ENCODE results near the gene GALNT17.
"Not testable (repeated sequence)": the region's sequence is repeated elsewhere in the genome, so short reads cannot be mapped to it uniquely, and the experiment has no call there.

GALNT17 gene

DNA sequence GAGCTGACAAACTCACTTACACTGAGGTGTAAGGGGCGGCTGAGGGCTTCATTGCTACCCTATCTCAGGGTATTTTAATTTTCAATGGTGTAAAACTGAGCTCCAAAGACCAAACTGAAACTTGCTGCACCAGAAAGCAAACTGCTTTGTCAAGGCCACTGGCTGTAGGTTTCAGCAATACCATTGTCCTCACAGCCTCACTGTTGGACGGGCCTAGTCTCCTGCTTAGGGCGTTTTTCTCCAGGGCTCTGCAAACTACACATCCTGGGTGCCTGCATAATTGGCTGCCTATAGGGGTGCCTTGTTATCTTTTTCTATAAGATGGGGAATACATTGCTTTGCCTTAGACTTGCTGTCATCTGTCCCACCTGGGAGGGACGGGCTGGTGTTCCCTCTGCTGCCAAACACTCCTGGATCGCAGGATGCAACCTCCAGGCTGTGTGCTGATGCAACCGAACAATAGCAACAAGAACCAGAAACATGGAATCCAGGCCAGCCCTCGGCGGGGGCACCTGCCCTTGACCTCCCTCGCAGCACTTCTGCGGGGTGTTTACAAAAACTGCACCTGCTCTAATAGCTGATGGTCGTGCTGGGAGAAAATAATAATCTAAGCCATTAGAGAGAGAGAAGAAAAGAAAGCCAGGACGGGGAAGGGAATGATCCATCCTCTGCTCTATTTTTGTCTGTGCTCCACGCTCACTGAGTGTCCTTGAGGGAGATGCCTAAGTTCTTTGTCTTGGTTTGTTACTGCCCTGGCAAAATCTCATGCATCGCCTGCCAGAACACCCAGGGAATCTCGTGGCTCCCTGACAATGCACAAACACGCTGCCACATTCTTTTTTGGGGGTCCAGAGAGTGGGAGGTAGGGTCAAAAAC lies 104.5 kb downstream of the GALNT17 start:
- no peak for DNase-seq (ENCODE audit: low read depth)

DNA sequence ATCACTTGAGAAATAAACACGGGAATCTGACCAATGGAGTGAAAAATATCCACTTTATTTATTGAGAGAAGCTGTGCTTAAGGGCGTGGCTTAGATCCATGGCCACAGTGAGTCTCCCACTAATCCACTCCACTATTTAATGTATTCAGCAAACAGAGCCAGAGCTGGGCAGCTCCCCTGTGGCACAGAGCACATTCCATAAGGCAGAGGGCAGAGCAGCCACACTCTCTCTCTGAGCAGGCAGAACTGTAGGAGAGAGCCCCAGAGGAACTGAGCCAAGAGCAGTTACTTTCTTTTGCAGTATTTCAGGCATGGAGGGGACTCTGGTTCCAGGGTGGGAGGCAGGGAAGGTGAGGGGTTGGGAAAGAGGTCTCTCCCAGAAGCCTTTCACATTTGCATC lies 106.0 kb downstream of the GALNT17 start:
- DNase-seq (ENCODE audit: low read depth): no peak

DNA sequence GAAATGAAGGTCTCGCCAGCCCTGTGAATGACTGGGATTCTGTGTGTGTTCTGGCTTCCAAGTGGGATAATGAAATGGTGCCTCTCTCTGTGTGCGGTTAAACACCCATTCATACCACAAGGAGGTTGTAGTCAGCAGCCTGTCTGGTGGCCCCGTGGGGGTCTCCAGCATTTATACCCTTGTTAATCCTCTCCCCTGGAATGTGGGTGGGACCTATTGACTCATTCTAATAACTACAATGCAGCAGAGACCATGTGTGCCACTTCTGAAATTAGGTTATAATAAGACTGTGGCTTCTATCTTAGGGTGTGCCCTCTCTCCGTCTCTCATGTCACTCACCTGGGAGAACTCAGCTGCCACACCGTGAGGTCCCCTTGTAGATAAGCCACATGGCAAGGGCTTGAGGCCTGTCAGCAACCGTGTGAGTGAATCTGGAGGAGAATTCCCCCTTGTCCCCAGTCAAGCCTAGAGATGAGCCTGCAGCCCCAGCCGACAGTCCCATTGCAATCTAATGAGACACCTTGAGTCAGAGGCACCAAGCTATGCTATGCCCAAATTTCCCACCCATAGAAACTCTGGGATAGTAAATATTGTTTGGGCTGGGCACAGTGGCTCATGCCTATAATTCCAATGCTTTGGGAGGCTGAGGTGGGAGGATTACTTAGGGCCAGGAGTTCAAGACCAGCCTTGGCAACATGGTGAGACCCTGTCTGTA lies 106.8 kb downstream of the GALNT17 start:
- DNase-seq (ENCODE audit: low read depth): no peak

DNA sequence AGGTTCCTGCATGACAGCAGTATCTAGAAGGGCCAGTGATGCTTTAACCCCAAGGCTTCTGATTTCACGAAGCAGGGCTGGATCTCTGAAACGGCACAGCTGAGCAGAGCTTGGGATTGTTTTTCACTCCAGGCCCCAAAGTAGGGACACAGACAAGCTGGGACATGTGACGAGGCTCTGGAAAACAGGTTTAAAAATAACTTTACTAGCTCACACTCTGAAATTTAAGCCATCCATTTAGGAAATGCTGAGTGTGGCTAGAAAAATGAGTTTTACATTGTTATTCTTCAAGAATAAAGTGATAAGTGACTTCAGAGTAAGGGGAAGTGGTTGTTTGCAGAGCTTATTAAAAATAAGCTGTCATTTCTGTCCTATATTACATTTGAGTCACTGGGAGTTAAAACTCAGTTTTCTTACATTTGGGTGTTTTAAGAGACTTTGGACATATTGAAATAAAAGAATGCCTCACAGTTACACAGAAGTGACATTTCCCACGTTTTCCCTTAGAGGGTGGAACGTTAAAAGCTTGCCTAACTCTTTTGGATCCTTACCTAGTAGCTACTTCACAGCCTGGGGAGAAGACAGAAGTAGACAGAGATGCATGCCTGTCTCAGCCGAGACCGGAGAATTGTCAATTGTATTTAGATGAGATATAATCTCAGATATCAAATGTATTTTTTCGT lies 107.8 kb downstream of the GALNT17 start:
- DNase-seq (ENCODE audit: low read depth): no peak

DNA sequence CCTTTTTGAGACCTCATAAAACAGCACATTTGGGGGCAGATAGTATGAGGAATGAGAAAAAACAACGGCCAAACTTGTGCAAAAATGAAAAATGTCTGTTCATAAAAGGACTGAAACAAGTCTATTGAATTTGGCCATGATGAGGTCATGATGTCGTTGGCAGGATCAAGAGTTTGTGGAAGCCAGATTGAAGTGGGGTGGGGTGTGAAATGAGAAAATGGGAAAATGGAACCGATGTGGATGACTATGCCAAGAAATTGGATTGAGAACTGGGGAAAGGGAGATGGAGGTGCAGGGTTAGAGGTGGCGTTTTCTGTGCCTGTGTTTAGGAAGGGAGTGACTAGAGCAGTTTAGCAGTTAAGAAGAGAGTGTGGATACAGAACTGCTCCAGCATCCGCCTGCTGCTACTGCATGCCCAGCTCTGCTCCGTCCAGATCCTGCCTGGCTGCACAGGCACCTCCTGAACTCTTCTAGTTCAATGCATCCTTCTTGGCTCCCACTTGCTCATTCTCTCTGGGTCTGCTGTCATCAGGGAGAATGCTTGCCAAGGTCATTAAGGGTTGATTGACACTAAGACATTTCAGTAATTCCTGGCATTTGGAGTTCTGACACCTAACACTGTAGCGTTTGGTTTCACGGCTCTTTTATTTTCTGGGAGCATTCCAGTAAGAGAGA lies 111.9 kb downstream of the GALNT17 start:
- no peak for DNase-seq (ENCODE audit: low read depth)

DNA sequence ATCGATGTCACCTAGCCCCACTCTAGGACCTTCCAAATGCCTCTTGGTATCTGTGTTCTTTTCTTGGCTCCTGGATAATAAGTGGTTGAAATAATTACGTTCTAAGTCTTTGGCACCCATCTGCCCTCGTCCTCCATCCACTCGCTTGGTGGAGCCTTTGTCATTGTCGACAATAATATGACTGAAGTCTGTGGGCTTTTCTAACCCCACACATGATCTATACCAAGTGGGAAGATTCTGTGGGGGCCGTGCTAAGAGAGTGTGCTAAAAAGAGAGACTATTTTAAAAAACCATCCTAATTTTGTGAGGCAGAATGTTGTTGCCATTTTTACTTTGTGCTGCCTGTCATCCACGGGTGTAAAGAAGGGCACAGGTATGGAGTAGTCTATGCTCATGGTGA lies 113.1 kb downstream of the GALNT17 start:
- DNase-seq (ENCODE audit: low read depth): no peak

DNA sequence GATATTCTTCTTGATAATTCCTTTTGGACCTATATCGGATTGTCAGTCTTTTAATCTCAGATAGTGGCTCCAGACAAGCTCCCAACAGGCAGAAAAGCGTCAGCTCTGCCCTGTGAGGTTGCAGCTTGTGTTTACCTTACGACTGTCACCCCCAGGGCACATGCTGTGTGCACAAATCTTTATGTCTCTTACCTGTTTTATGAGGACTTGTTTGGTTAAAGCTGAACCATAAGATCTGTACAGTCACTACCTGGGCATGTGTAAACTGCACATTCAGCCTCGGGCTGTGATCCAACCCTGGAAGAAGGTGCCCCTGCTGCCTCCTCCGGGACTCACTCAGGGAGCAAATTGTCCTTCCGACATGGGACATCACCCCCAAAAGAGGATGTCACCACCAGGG lies 119.8 kb downstream of the GALNT17 start:
- DNase-seq (ENCODE audit: low read depth): no peak

DNA sequence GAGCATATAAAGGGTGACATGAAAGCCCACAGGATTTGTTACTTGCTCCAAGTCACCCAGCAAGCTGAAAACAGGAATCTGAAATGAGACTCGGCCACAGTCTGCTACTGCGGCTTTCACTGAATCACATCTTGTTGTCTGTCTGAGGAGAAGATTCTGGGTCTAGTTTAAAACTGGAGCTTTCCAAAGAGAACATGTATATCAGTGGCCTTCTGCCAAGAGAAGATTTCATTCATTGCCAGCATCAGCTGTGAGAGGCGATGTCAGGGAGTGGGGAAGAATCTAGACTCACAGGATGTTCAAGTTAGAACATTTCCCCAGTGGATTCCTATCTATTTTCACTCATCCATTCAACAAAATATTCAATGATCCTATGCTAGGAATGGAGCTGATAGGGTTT lies 122.8 kb downstream of the GALNT17 start:
- DNase-seq (ENCODE audit: low read depth): no peak

DNA sequence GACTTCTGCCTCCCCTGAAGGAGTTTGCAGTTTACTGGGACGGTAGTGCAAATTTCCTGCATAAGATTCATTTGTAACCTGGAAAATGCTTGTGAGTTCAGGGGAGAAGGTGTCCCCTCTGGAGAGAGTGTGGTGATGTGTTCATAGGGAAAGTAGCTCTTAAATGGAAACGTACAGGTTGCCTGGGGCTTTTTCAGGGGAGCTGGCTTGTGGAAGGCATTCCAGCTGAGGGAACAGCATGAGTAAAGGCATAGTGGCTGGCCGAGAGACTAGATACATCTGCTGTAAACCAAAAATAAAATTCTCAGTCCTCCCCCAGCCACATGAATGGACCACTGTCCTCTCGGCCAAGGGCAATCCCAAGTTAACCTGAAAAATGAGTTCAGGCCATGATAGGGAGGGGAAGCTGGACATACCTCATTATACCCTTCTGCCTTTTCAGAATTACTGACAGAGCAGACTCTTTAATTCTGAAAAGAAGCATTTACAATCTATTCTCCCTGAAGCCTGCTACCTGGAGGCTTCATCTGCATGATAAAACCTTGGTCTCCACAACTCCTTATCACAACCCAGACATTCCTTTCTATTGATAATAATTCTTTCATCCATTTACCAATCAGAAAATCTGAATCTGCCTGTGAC lies 123.7 kb downstream of the GALNT17 start:
- no peak for DNase-seq (ENCODE audit: low read depth)

DNA sequence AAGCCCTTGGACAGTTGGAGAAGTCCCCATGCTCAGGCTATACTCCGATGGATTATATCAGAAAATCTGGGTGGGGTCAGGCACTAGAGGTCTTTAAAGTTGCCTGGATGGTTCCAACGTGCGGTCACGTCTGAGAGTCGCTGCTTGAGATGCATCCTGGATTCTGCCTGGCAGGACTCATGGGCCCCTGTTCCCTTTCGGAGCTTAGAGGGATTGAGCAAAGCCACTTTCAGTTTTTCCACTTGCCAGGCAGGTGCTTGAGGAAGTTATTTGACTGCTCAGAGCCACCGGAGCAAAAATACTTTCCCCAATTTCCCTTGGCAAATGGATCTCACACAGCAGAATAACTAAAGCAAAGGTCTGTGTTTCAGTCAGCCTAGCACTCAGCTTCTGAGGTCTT lies 129.1 kb downstream of the GALNT17 start:
- no peak for DNase-seq (ENCODE audit: low read depth)

DNA sequence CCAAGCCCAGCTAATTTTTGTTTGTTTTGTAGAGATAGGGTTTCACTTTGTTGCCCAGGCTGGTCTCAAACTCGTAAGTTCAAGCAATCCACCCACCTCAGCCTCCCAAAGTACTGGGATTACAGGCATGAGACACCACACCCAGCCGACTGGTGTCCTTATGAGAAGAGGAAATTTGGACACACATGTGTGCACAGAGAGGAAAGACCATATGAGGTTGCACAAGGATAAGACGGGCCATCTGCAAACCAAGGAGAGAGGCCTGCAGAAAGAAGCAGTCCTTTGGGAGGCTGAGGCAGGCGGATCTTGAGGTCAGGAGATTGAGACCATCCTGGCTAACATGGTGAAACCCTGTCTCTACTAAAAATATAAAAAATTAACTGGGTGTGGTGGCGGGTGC lies 130.9 kb downstream of the GALNT17 start:
- not testable (repeated sequence) for DNase-seq (ENCODE audit: low read depth)

DNA sequence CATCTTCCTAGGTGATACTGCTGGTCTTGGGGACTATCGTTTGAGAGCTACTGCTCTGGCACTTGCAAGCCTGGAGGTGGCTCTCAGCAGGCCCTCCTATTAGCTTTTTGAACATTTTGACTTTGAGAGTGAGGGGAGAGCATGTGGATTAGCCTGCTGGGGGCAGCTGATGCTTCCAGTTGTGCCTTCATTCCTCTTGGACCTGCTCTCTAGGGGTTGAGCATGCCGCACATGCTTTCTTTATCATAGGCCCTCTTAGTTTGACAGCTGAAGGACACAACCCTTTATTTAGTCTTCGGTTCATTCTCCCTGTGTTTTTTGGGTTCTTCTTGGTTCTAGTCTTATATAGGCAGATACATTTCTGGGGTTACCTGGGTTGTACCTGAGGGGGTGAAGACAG lies 132.1 kb downstream of the GALNT17 start:
- DNase-seq (ENCODE audit: low read depth): no peak

DNA sequence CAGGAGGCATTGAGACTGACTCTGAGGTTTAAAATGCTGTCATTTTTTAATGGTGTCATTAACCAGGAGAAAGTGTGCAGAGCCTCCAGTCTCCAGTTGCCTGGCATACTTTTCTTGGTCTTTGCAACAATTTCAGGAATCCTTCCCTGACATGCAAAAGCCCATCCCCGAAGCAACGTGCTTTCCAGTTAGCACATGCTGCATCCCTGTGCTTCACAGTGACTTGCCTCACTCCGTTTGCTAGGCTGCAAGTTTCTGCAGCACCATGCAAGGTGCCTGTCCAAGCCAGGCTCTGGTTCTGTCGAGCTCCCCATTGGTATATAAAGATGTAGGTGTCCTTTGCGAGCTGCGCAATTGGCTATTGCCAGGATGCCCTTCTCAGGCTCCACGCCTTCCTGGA lies 135.0 kb downstream of the GALNT17 start:
- DNase-seq (ENCODE audit: low read depth): no peak

DNA sequence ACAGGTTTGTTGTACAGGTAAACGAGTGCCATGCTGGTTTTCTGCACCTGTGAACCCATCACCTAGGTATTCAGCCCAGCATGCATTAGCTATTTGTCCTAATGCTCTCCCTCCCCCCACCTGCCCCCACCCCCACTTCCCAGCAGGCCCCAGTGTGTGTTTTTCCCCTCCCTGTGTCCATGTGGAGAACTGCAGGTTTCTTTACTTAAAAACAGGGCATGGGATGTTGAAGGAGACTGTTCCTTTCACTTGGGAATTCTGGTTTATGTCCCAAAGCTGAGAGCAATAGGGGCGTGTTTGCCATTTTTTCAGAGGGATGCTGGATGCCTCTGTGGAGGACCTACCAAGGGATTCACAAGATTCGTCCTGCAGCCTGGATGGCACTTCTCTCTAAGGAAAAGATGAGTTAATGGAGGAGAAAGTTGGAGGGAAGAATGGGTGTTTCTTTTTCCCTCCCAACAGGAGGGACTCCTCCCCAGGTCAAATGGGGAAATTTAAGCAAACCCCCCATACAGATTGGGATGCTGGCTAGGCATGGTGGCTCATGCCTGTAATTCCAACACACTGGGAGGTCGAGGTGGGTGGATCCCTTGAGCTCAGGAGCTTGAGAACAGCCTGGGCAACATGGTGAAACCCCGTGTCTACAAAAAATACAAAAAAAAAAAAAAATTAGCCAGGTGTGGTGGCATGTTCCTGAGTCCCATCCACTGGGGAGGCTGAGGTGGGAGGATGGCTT lies 136.0 kb downstream of the GALNT17 start:
- no peak for DNase-seq (ENCODE audit: low read depth)

DNA sequence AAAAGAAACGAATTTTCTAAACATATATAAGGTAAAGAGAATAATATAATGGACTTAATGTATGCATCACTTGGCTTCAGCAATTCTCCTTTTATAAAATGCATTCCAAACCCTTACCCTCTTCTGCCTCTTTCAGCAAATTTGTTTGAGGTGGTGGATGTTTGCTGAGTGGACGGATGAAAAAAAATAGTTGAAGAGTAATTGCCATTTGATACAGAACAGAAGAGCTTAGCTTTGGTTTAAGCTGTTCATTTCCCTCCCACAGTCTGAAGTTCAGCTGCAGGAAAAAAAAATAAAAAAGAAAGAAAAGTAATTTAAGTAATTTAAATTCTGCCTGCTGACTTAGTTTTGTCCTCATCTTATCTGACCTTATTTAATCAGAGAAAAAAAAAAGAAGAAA lies 138.6 kb downstream of the GALNT17 start:
- no peak for DNase-seq (ENCODE audit: low read depth)

DNA sequence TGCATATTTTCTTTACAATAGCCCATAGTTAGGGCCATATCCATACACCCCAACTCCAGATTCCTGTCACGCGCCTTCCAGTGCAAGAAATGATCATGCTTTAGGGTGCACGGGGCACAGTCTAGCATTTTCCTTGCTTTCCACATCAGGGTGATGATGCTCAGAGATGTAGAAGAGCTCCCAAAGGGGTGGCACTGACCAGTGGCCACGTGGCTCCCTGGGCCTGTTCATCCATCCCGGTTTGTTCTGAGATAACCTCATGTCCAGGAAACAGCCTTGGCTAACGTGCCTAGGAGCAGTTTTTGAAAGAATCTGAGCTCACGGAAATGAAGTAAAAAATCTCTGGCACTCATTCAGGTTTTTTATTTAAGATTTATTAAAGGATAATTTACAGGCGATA lies 139.3 kb downstream of the GALNT17 start:
- no peak for DNase-seq (ENCODE audit: low read depth)

DNA sequence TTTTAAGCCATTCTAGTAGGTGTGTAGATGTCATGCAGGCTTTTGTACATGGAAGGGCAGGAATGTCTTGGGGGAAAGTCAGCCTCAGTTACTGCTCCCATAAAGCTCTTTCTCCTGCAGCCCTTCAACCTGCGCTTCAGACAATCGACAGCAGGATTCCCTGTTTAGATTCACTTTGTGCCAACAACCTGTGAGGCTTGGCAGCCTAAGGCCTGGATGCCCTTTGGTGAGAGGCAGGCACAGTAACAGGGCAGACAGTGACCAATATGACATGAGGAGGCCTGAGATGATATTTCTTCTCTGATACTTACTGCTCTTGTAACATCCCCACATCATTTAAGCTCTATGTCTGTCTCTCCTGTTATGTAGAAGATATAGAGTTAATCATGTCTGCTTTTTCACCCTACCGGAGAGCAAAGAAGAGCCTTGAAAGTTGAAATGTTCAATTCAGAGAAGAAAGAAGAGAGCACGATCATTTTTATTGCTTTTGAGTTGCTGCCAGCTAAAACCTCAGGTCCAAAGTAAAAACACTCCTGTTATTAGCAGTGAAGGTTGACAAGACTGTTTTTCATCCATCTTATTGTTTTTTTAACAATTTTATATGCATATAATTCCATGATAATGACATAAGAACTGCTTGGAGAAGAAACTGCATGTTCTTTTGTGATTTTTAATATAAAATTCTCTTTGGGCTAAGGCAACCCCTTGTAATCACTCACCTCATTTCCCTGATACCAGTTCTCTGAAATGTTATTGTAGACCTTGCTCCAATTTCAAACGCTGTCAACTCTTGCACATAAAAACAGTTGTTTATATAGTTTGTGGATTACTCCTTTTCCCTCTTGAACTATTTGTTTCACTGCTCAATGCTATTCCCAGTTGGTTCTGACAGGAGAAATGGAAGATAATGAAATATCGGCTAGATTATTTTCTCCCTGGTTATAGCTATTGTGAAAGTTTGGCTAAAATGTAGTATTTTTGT lies 140.9 kb downstream of the GALNT17 start:
- no peak for DNase-seq (ENCODE audit: low read depth)

DNA sequence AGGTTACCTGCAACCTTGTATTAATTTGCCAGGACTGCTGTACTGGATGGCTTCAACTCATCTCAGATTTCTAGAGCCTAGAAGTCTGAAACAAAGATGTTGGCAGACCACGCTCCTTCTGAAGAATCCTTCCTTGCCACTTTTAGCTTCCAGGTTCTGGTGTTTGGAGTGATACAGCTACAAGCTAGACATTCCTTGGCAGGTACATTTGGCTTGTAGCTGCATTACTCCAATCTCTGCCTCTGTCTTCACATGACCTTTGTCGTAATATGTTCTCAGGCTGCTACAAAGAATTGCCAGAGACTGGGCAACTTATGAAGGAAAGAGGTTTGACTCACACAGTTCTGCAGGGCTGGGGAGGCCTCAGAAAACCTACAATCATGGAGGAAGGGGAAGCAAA lies 146.3 kb downstream of the GALNT17 start:
- DNase-seq (ENCODE audit: low read depth): no peak

DNA sequence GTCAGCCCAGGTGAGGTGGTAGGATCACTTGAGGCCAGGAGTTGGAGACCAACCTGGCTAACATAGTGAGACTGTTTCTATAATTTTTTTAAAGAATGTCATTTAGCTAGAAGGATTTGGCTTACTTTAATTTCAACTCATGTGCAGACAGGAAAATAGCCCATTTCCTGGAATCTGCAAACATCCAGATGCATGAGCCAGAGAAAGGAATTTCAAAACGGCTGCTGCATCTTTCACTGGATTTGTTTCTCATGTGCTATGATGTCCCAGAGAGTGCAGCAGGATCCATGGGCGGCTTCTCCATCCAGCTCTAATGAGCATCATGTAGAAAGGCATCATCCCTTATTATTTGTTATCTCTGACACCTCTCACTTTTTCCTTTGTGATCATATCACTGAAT lies 149.3 kb downstream of the GALNT17 start:
- no peak for DNase-seq (ENCODE audit: low read depth)

DNA sequence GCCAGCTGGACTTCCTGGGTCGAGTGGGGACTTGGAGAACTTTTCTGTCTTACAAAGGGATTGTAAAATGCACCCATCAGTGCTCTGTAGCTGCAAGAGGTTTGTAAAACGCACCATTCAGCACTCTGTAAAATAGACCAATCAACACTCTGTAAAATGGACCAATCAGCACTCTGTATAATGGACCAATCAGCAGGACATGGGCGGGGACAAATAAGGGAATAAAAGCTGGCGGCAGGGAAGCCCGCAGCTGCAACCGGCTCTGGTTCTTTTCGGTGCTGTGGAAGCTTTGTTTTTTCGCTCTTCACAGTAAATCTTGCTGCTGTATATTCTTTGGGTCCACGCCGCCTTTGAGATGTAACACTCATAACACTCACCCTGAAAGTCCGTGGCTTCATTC lies 151.9 kb downstream of the GALNT17 start:
- no peak for DNase-seq (ENCODE audit: low read depth)

All from stimulated activated CD8-positive, alpha-beta memory T cell treated with anti-CD3 and anti-CD28 coated beads, Interleukin-7, amount 100 ng/mL, for 24 hours (primary cell).